ENCODE results near the gene SEC23B. TPM values are rescaled to one million over a fixed set of nuclear protein-coding genes. Genes with fewer than 3 reads are reported as not detected.

SEC23B gene
- total and polyA plus RNA-seq, 2 of the 13 experiments (the other 11 are each of a cell fraction or from before 2014, with no cell fraction given): 114 to 120 TPM

GRCh38 chr20:18529041-18529440 is 21.3 kb downstream of the SEC23B start (continued):
- TF ChIP-seq ZNF883 (CRISPR knock-in tag; IDR thresholded peaks at IDR 0.05; ENCODE audit: not compliant biosample characterization): no peak

GRCh38 chr20:18532626-18533025 is 24.9 kb downstream of the SEC23B start:
- no peaks in the 10 kb centered on the region for H3K27me3 ChIP-seq (ENCODE audit: control insufficient read depth in 1 of 2, insufficient read depth in 2 of 2, low read length in 2 of 2)
- no TSS peak for BruUV-seq (replicated peaks)
- no peak overlapping the region for H3K9ac ChIP-seq (ENCODE audit: insufficient read depth, low read depth, low read length)
- H3K36me3 ChIP-seq (replicated peaks in 1 of 2; ENCODE audit: control insufficient read depth in 1 of 2, insufficient read depth in 2 of 2, low read length in 2 of 2): peaks cover 46 to 82% of the 10 kb centered on the region in 2 experiments
- intact Hi-C loops (cut with micrococcal nuclease; ENCODE audit: unreplicated experiment): no loop called here
- CTCF ChIA-PET (ENCODE audit: low intra/inter-chr PET ratio, low total read pairs): no interaction called here
- DNase-seq (ENCODE audit: low spot score): no peak
- no peaks in the 10 kb centered on the region for H3K9me3 ChIP-seq (ENCODE audit: low read length)
- ATAC-seq: no peak
- POLR2A ChIA-PET: no interaction called here
- peaks cover 20% of the 10 kb centered on the region for H3K4me1 ChIP-seq (ENCODE audit: insufficient read depth, low read length)
- in situ Hi-C loops (cut with HindIII; ENCODE audit: extremely low pct_ligation_motif_present, low pct_unique_long_range_greater_than_20kb): no loop called here
- no peak overlapping the region for H3K27ac ChIP-seq (ENCODE audit: extremely low read length, insufficient read depth, low read length)
- H3K4me2 ChIP-seq (ENCODE audit: low read depth, low read length): no peak overlapping the region
- 92% methylated on average over 6 of the region's 6 CpGs for WGBS (ENCODE audit: low lambda C conversion rate)
- FAIRE-seq: peak; percentile 46
- TF ChIP-seq AKAP8 (CRISPR knock-in tag; IDR thresholded peaks at IDR 0.05) (no peak), CREB1 (IDR thresholded peaks at IDR 0.05) (peak; percentile 21; the same call in 1 of the 2 replicates), CREB1 (CRISPR knock-in tag; IDR thresholded peaks at IDR 0.05) (no peak)
- H2AFZ ChIP-seq (ENCODE audit: low read length): no peak overlapping the region
- no peak overlapping the region for H3K4me3 ChIP-seq (replicated peaks in 1 of 3; ENCODE audit: insufficient read depth in 1 of 3, low read depth in 2 of 3, low read length in 3 of 3)
- no peaks in the 10 kb centered on the region for H3K79me2 ChIP-seq (ENCODE audit: insufficient read depth, low read length)
- no peaks in the 10 kb centered on the region for H4K20me1 ChIP-seq (ENCODE audit: insufficient read depth, low read length)

GRCh38 chr20:18533491-18533890 is 25.8 kb downstream of the SEC23B start:
- H3K9me3 ChIP-seq (ENCODE audit: low read length): no peaks in the 10 kb centered on the region
- ChIA-PET POLR2A (interaction anchor here (1.1 kb wide), 1 partner anchor 26 kb away, joined by 3 read pairs; the partner anchor contains the start of gene SEC23B), CTCF (ENCODE audit: low intra/inter-chr PET ratio, low total read pairs) (no interaction called here)
- intact Hi-C loops (cut with micrococcal nuclease; ENCODE audit: unreplicated experiment): no loop called here
- no peak for FAIRE-seq
- no peaks in the 10 kb centered on the region for H4K20me1 ChIP-seq (ENCODE audit: insufficient read depth, low read length)
- H3K27ac ChIP-seq (ENCODE audit: extremely low read length, insufficient read depth, low read length): no peak overlapping the region
- no peak overlapping the region for H2AFZ ChIP-seq (ENCODE audit: low read length)
- in situ Hi-C loops (cut with HindIII; ENCODE audit: extremely low pct_ligation_motif_present, low pct_unique_long_range_greater_than_20kb): no loop called here
- no peak overlapping the region for H3K4me2 ChIP-seq (ENCODE audit: low read depth, low read length)
- no peak overlapping the region for H3K4me3 ChIP-seq (replicated peaks in 1 of 3; ENCODE audit: insufficient read depth in 1 of 3, low read depth in 2 of 3, low read length in 3 of 3)
- WGBS (ENCODE audit: low lambda C conversion rate): 73% methylated on average over 1 of the region's 1 CpG
- H3K27me3 ChIP-seq (ENCODE audit: control insufficient read depth in 1 of 2, insufficient read depth in 2 of 2, low read length in 2 of 2): no peaks in the 10 kb centered on the region
- BruUV-seq (replicated peaks): no TSS peak
- no peak overlapping the region for H3K9ac ChIP-seq (ENCODE audit: insufficient read depth, low read depth, low read length)
- no peak for DNase-seq (ENCODE audit: low spot score)
- peaks cover 39 to 80% of the 10 kb centered on the region in 2 experiments for H3K36me3 ChIP-seq (replicated peaks in 1 of 2; ENCODE audit: control insufficient read depth in 1 of 2, insufficient read depth in 2 of 2, low read length in 2 of 2)
- peak; percentile 64 for TF ChIP-seq ZNF629 (CRISPR knock-in tag; conservative IDR thresholded peaks at IDR 0.05)
- no peak for TF ChIP-seq ZBED4 (CRISPR knock-in tag; IDR thresholded peaks at IDR 0.05; ENCODE audit: borderline replicate concordance)
- no peak for ATAC-seq
- peaks cover 20% of the 10 kb centered on the region for H3K4me1 ChIP-seq (ENCODE audit: insufficient read depth, low read length)
- H3K79me2 ChIP-seq (ENCODE audit: insufficient read depth, low read length): no peaks in the 10 kb centered on the region
